ENCODE results near the gene TMEM44. TPM values are rescaled to one million over a fixed set of nuclear protein-coding genes. Genes with fewer than 3 reads are reported as not detected.

Gene TMEM44
- total RNA-seq, 6 experiments from 2014 or later: 11.8 to 14.0 (median 13.2) TPM

GRCh38 chr3:194540274-194540905, 92.8 kb downstream of the TMEM44 start:
- Mint-ChIP-seq H3K9me3 (peaks cover 5% of the 10 kb centered on the region), H3K27me3 (ENCODE audit: insufficient read depth) (no peaks in the 10 kb centered on the region; the same call in 1 of the 2 replicates), H3K4me1 (ENCODE audit: low read depth) (peaks cover 33% of the 10 kb centered on the region), H3K36me3 (ENCODE audit: low read depth) (peaks cover 5% of the 10 kb centered on the region; the same call in 1 of the 2 replicates), H3K4me3 (no peak overlapping the region), H3K27ac (no peak overlapping the region; the same call in 1 of the 2 replicates)
- no peak for TF ChIP-seq CTCF (IDR thresholded peaks at IDR 0.05)
- DNase-seq: no peak

GRCh38 chr3:194539498-194539897, 93.7 kb downstream of the TMEM44 start:
- DNase-seq: no peak
- H3K4me1 Mint-ChIP-seq (ENCODE audit: low read depth): peaks cover 33% of the 10 kb centered on the region
- H3K27ac Mint-ChIP-seq: no peak overlapping the region
- H3K36me3 Mint-ChIP-seq (ENCODE audit: low read depth): peaks cover 14% of the 10 kb centered on the region
- peaks cover 2% of the 10 kb centered on the region; the same call in 1 of the 2 replicates for H3K27me3 Mint-ChIP-seq (ENCODE audit: insufficient read depth)
- H3K4me3 Mint-ChIP-seq: no peak overlapping the region
- TF ChIP-seq CTCF (IDR thresholded peaks at IDR 0.05): no peak
- H3K9me3 Mint-ChIP-seq: peaks cover 14% of the 10 kb centered on the region

DNA sequence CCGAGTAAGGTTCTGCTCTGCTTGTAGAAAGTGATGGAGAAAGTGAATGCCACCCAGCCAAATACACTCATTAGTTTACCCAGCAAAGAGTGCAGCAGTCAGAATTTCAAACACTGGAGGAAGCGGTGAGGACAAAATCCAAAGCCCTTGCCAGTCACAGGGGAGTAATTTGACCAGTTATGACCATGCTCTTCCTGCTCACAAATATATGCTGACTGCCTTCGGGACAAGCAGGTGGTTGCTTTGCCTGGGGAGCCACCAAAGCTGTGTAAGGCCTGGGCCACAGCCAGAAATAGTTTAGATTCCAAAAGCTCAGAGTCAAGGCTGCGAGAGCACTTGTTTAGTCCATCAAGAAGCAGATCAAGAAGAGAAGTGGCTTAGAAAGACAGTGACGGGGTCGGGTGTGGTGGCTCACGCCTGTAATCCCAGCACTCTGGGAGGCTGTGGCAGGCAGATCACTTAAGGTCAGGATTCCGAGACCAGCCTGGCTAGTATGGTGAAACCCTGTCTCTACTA, 95.4 kb downstream of the TMEM44 start:
- Mint-ChIP-seq H3K27ac (peak overlapping the region; percentile 73), H3K4me3 (peak overlapping the region; percentile 32), H3K27me3 (ENCODE audit: insufficient read depth) (peaks cover 2% of the 10 kb centered on the region; the same call in 1 of the 2 replicates), H3K4me1 (ENCODE audit: low read depth) (peaks cover 31% of the 10 kb centered on the region), H3K9me3 (peaks cover 26% of the 10 kb centered on the region), H3K36me3 (ENCODE audit: low read depth) (peaks cover 23% of the 10 kb centered on the region)
- peak; percentile 67 for DNase-seq
- TF ChIP-seq CTCF (IDR thresholded peaks at IDR 0.05): no peak

Other genes starting within 250 kb of the TMEM44 start
- gene GP5, start 234.2 kb downstream of the TMEM44 start, total RNA-seq (2021; fragmentation: NEBNext Ultra II Directional; extraction: Animal tissue kit (Norgen Biotek cat#: 25700)): under 1 TPM in 1 of 6 experiments, not detected in 5; 0.05 TPM
- 100 to 1,000 TPM; 114 to 123 (median 117) TPM for gene ATP13A3, start 146.4 kb downstream of the TMEM44 start, total RNA-seq (2021; fragmentation: NEBNext Ultra II Directional; extraction: Animal tissue kit (Norgen Biotek cat#: 25700))
- gene LSG1, start 38.8 kb upstream of the TMEM44 start, total RNA-seq (2021; fragmentation: NEBNext Ultra II Directional; extraction: Animal tissue kit (Norgen Biotek cat#: 25700)): 10 to 100 TPM; 26.4 to 31.7 (median 29.3) TPM
- gene FAM43A, start 52.5 kb upstream of the TMEM44 start, total RNA-seq (2021; fragmentation: NEBNext Ultra II Directional; extraction: Animal tissue kit (Norgen Biotek cat#: 25700)): 10 to 100 TPM; 10.6 to 28.5 (median 11.6) TPM